Kasumi-1 (cell line): ENCODE measurements around the gene CCSER1.
"Not testable (repeated sequence)": the region's sequence is repeated elsewhere in the genome, so short reads cannot be mapped to it uniquely, and the experiment has no call there.

Experiments
- DNase-seq, 2 experiments: peaks; one replicate each; lab custom pipeline; 2025; lab: John Stamatoyannopoulos, UW

Gene CCSER1

DNA sequence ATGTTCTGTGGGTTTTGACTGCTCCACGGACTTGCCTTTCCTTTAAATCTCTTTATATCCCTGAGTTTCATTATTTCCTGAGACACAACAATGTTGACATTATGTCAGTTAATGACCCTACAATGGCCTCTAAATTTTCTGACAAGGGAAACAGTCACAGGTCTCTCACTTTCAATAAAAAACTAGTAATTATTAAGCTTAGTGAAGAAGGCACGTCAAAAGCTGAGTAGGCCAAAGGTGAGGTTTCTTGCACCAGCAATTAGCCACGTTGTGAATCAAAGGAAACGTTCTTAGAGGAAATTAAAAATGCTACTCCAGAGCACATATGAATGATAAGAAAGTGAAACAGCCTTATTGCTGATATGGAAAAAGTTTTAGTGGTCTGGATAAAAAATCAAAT, 1246.4 kb downstream of the CCSER1 start:
- DNase-seq = no peak

DNA sequence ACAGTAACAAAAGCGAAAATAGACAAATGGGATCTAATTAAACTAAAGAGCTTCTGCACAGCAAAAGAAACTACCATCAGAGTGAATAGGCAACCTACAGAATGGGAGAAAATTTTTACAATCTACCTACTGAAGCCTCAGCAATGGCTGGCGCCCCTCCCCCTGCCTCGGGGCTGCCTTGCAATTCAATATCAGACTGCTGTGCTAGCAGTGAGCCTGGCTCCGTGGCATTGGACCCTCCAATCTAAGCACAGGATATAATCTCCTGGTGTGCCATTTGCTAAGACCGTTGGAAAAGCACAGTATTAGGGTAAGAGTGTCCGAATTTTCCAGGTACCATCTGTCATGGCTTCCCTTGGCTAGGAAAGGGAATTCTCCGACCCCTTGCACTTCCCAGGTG, 1278.2 kb downstream of the CCSER1 start:
- not testable (repeated sequence) for DNase-seq

DNA sequence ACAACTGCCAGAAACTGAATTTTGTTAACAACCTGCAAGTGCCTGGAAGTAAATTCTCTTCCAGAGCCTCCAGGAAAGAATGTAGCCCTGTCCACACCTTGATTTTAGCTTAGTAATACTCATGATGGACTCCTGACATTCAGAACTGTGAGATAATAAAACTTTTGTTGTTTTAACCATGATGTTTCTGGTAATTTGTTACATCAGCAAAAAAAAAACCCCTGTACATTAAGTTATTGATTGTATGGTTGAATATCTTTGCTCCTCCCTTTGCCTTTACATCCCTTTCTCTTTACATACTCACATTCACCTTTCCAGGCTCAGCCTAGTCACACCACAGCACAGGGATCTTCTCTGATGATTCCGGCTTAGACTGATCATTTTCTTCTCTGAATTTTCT, 1294.8 kb downstream of the CCSER1 start:
- DNase-seq = no peak

DNA sequence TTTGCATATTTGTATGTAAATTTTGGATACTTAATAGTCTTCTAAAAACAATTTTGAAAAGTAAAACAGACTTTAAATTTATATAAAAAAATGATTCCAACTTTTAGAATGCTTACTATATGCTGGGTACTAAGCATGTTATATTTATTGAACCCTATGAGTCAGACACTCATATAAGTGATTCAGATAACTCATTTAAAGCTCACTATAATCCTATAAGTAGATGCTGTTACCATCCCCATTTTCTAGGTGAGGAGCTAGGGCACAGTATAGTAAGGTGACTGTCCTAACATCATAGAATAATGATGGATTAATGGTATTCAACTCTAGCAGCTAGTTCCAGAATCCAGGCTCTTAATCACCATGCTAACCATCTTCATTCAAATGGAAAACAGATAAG, 1299.5 kb downstream of the CCSER1 start:
- no peak for DNase-seq

DNA sequence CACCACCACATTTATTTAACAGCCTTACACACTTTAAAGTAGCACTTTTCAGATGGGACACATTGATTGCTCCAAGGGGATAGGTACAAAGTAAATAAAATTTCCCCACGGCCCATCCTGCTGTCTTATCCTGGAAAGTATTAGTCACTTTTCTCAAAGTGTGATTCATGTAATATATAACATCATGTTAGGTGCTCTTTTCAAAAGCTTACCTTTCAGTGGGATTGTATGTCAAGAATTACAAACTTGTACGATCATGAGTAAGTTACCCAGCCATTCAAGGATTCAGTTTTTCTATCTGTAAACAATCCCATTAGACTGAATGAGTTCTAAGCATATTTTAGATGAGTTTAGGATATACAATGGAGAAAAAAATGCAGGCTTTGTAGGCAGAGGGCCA, 1300.0 kb downstream of the CCSER1 start:
- no peak for DNase-seq

DNA sequence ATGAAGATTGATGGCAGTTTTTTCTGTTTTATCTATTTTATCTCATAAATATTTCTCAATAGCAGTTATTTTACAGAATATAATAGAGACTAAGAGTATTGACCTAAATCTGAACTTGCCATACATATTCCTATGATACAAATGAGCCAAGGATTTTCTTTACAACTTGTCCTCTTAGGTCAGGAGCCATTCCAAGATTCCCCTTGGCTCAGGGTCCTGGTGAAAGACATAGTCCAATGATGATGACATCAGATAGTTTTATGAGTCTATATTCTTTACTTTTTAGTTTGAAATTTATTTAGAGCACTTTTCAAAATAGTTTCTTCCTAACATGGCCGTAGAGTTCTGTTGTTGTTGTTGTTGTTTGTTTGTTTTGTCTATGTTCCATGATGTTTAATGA, 1307.4 kb downstream of the CCSER1 start:
- no peak for DNase-seq

DNA sequence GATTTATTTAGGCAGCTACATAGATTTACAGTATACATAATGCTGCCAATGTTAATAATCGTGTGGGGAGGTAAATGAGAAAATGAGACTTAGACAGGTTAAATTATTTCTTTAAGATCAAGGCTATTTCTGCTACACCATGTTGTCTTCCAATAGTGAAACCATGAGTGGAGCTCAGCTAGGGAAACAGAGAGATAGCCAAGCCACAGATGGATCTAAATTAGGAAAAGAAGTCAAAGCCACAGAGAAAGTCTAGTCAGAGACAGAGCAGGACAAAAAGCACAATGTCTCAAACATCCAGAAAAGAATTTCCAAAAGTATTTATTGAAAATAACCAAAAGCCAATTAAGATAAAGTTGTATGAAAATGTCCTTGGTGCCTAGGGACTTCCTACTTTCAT, 1309.4 kb downstream of the CCSER1 start:
- DNase-seq = no peak

DNA sequence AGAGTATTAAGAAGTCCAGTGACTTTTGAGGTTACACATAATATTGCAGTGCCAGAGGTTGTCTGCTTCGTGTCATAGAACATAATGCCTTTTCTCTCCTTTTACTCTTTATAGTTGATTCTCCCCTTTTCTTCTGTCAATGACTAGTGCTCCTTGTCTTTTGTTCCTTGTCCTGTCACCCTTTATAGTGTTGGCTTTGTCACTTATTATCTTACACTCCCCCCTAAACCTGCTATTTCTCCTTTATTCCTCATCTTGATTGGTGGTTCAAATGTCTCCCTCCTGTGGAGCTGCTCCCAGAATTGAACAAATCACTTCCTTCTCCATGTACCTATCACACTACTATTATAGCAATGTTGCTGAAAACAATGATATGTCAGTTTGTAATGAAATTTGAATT, 1320.0 kb downstream of the CCSER1 start:
- DNase-seq = no peak

DNA sequence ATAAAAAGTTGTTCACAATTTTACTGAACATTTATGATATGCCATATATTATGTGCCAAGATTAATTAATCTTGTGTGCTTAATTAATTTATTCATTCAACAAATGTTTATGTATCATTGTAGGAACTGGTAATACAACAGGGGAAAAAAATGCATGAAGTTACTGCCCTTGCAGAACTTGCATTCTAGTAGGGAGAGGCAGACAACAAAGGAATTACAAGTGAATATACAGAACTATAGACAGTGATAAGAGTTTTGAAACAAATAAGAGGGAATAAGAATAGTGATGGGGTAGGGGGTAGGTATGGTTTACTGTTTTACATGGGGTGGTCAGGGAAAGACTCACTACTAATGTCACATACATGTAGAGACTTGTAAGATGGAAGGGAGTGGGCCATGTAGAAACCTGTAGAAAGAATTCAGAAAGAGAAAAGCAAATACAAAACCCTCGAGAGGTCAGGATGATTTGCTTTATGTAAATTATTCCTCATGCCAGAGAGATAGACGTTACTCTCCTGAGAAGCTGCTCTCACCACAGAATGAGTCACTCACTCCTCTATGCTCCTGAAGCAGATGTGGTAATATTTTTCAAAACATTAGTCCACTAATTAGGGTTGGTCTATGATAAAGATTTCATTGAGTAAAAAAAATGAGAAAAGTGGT, 1321.6 kb downstream of the CCSER1 start:
- DNase-seq = peak; percentile 79 to 86

DNA sequence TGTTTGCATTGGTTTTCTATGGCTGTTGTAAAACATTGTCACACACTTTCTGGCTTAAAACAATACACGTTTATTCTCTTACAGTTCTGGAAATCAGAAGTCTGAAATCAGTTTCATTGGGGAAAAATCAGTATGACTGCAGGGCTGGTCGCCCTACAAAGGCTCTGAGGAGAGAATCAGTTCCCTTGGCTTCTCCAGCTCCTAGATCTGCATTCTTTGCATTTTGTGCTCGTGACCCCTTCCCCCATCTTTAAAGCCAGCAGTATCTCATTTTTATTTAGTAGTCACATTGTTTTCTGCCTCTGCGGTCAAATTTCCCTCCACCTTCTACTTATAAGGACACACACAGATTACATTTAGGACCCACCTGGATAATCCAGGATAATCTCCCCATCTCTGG, 1326.9 kb downstream of the CCSER1 start:
- no peak for DNase-seq

DNA sequence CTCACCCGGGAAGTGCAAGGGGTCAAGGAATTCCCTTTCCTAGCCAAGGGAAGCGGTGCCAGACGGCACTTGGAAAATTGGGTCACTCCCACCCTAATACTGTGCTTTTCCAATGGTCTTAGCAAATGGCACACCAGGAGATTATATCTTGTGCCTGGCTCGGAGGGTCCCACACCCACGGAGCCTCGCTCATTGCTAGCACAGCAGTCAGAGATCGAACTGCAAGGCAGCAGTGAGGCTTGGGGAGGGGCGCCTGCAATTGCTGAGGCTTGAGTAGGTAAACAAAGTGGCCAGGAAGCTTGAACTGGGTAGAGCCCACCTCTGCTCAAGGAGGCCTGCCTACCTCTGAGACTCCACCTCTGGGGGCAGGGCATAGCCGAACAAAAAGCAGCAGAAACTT, 1335.4 kb downstream of the CCSER1 start:
- not testable (repeated sequence) for DNase-seq

DNA sequence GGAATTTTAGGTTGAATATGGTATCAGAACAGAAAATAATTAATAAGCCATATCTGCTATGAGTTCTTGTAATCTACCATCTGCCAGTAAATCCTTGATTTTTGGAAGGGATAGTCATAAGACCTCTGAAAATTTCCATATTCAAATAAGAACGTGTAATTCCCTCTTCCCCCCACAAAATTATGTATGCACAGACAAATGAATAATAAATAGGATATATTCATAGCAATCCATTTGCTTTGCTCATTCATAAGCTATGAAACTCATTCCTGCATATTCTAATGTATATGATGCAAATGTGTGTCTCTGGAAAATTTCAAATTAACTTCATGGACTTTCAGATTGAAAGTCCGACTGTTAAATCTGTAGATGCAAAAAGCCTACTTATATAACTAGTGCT, 1343.5 kb downstream of the CCSER1 start:
- no peak for DNase-seq

DNA sequence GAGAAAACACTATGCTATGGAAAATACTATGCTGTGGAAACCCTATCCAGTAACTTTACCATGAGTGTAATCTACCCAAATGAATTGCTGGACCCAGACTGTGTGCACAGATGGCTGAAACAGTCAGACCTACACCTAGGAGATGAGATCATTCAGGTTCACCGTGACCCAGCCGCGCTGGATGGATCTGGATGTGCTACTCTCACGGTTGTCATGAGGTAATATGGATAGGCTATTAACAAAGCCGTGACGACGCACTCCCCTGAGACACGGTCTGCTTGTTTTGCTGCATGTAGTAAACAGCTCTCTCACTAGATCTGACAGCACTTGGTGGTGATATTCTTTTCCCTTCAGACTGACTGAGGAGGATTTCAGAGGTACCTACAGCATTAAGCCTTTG, 1344.1 kb downstream of the CCSER1 start:
- no peak for DNase-seq

DNA sequence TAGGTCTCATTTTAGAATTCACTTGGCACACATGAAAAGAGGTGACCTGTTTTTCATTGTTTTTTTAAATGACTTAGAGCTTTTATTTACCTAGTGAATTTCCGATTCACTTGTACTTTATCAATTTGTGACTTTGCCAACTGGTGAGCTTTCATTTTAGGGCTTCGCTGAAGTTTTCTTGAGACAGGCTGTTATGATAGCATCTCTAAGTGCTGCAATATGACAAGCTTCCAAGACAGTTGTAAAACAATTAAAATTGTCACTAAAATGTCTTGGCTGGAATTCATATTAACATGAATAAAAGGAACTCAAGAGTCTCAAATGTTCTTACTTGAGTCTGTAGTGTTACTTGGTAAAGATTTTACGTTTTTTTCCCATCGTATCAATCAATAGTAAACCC, 1344.9 kb downstream of the CCSER1 start:
- DNase-seq = no peak

DNA sequence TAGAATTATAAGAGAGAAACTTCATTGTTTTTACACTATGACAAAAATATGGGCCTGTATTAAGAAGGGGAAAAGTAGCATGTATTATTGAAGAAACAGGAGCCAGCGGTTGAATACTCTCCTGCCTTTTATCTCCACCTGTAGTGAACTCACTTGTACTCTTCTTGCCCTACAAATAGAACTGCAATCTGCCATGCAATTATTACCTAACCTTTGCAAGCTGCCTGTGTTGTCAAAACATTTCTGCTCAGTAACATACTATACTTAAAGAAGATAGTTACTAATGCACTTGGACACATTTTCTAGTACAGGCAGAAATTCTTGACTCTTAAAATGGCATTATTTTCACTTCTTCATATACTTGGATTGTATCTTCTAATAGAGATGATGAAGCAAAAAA, 1358.2 kb downstream of the CCSER1 start:
- no peak for DNase-seq

DNA sequence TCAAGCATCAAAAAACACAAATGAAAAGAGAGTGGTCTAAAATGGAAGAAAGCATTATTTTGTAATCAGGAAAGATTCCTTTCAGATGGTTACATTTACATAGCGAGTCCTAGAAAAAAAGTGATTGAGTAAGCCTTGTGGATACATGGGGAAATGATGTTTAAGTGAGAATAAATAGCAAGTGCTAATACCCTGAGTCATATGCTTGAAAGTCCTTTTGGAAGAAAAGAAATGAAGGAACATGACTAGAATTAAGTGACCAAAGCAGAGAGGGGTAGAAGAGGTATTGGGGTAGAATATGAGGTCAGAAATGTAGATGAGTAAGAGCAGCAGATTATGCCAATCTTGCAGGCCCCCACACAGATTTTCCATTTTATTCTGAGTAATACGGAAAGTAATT, 1361.8 kb downstream of the CCSER1 start:
- DNase-seq = no peak

DNA sequence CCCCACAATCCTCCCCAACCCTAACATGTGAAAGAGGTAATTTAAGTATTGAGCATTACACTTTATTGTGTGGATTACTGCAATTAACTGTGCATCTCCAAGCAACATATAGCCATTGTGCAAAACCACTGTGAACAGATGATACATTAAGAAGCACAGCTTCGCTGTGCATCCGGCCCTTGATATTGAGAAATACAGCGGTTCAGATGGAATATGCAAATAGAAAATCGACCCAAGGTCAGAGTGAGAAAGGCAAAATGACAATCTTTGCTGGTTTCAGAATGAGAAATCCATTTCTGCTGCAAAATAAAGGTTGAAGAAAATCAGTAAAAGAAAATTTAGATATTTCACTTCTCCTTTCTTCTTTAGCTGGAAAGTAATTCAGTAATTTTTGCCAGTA, 1370.7 kb downstream of the CCSER1 start:
- no peak for DNase-seq

DNA sequence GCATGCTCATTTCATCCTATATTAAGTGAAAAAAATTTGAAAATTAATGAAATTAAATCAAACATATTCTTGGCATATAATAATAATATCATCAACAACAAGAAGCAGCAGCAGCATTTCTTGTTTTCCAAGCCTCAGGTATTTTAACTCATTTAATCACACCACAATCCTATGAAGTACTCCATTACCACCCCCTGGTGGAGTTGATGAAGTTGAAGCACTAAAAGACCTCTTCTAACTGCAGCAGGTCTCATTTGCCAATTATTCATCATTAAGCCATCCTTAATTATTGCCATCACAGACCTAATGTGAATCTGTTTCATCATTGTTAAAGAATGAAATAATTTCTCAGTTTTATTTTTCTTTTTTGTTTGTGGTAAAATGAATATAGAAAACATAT, 1375.2 kb downstream of the CCSER1 start:
- DNase-seq = peak; percentile 4 to 31

DNA sequence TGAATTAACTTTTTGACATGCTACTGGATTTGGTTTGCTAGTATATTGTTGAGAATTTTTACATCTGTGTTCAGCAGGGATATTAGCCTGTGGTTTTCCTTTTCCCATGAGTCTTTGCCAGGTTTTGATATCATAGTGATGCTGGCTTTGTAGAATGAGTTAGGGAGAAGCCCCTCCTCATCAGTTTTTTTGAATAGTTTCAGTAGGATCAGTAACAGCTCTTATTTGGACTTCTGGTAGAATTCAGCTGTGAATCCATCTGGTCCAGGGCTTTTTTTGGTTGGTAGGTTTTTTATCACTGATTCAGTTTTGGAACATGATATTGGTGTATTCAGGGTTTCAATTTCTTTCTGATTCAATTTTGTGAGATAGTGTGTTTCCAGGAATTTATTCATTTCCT, 1386.1 kb downstream of the CCSER1 start:
- DNase-seq = no peak

DNA sequence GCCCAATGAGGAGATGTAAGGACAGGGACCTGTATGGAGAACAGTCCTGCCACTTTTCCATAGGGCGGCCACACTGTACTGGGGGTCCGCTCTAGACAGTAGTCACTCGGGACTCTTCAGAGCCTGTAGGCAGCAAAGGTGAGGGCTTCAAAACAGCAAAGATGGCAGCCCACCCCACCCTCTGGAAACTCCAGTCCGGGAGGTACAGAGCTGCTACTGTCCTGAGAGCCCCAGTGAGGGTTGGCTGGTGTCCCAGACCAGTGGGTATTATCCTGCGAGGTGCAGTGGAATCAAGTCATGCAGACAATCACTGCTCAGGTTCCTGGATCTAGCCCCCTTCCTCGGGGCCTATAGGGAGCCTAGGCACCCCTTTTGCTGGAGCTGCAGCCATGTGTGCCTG, 1392.0 kb downstream of the CCSER1 start:
- no peak for DNase-seq

DNA sequence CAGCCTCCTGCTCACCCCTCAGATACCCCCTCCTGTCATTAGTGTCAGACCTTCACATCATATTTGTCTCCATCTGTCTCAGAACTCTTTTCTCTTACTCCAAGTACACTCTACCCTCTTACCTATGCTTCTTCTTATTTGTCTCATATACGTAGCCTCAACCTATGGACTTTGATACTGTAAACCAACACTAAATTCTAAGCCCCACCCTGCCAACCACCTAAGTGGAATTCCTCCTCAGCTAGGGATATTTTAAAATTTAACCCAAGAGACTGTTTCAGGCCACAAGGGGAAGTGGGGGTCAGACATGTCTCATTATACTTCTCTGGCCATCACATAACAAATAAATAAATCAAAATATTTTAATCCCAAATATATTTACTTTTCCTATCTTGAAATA, 1398.4 kb downstream of the CCSER1 start:
- DNase-seq = no peak

DNA sequence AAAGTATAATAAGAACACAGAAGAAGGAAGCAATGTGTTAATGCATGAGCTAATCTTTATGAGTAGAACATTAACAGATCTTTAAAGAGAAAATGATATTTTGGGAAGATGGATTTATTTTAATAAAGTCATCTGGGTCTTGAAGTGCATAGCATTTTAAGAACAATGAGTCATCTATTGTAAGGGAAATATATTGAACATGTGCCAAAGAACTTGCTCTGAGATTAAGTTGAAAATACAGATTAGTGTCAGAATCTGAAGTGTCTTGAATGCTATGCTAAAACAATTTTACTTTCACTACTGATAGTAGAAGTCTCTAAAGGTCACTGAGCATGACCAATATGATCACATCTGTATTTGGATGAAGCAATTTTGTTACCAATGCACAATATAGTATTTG, 1399.9 kb downstream of the CCSER1 start:
- no peak for DNase-seq

DNA sequence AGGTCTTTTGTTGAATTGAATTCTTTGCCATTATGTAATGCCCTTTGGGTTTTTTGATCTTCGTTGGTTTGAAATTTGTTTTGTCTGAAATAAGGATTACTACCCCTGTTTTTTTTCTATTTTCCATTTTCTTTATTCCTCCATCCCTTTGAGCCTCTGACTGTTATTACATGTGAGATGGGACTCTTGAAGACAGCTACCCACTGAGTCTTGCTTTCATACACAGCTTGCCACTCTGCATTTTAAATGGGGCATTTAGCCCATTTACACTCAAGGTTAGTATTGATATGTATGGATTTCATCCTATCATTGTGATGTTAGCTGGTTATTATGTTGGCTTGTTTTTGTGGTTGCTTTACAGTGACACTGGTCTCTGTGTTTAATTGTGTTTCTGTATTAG, 1440.4 kb downstream of the CCSER1 start:
- DNase-seq = no peak

DNA sequence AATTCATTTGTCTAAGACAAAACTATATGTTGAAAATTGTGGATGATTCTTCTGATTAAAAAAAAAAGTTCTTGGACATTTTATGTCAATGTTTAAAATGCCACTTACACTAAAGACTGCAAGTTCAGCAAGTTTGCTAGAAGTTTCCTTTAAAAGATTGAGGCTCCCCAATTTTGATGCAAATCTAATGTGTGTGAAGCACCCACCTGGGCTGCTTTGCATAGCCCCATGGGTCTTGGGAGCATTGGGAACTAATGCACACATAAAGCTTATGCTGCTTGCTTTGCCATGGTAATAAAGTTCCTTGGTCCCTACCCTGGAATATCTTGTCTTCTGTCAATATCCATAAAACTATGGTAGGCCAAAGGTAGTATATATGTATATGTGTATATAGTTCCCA, 1450.7 kb downstream of the CCSER1 start:
- DNase-seq = no peak

DNA sequence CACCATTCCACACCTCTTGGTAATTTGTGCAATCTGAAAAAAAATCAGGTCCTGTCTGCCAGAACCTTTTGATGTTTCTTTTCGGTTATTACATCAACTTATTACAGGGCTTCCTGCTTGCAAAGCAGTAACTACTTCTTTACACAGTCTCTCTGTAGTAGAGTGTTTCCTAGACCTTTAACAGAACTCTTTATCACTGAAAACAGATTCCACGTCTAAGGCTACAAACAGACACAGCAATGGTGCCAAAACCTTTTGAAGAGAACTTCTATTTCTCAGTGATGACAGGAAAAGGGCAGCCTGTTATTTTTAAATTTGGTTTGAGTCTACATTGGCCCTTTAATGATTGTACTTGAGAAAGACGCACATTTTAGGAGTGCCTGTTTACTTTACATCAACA, 1463.1 kb downstream of the CCSER1 start:
- no peak for DNase-seq
